ENCODE results near the gene CRY2.

The CRY2 gene

DNA sequence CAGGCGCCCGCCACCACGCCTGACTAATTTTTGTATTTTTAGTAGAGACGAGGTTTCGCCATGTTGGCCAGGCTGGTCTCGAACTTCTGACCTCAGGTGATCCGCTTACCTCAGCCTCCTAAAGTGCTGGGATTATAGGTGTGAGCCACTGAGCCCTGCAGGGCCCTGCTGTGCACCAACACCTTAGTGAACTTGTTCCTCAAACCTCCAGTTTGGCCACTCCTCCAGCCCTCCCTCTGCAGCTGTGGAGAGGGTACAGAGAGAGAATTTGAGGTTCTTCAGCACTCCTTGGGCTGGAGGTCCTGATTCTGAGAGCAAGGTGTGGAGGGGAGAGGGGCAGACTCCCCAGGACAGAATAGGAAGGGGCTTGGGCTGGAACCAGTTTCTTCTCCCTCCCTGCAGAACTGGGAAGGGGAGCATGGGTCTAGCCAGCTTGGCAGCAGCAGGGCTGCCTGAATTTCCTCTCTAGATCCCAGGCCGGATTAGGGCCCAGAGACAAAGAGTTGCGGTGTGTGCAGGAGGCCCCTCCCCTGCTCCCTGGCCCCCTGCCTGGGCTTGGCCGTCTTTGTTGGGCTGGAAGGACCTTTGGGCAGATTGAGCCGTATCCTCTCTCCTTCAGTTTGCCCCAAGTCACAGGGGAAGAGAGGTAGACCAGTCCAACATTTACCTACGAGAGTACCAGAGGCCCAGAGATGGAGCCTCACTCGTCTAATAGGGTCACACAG is 72.7 kb downstream of the CRY2 start:
- DNase-seq = peak; percentile 34

DNA sequence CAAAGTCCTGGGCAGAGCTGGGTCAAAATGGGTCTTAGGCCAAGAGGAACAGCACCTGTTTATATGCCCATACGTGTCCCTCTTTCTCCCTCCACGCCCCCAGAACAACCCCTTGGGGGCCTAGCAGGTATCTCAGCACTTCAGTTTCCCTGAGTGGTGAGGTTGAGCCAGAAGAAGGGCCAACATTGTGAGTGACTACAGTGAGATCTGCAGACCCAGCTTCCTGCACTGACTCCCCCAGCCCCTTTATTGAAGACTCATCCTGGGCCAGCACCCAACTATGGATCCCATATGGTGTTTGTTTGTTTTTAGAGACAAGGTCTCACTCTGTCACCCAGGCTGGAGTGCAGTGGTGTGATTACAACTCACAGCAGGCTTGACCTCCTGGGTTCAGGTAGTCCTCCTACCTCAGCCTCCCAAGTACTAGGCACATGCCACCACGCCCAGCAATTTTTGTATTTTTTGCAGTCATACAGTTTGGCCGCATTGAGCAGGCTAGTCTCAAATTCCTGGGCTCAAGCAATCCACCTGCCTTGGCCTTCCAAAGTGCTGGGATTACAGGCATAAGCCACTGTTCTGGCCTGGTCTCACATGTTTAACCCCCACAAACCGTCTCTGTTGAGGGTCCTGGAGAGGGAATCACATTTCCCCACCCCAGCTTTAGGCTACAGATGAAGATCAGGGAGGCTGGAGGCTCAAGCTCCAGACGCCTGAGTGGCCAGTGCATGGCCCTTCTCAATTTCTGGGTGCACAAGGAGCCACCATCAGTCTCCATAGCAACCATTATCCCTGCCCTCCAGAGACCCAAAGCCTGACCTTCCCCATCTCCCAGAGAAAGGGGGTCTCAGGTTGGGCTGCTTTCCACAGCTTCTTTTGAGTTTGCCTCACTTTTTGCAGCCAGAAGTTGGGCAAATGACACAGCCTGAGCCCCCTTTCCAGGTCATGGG is 73.5 kb downstream of the CRY2 start:
- DNase-seq = peak; percentile 26

DNA sequence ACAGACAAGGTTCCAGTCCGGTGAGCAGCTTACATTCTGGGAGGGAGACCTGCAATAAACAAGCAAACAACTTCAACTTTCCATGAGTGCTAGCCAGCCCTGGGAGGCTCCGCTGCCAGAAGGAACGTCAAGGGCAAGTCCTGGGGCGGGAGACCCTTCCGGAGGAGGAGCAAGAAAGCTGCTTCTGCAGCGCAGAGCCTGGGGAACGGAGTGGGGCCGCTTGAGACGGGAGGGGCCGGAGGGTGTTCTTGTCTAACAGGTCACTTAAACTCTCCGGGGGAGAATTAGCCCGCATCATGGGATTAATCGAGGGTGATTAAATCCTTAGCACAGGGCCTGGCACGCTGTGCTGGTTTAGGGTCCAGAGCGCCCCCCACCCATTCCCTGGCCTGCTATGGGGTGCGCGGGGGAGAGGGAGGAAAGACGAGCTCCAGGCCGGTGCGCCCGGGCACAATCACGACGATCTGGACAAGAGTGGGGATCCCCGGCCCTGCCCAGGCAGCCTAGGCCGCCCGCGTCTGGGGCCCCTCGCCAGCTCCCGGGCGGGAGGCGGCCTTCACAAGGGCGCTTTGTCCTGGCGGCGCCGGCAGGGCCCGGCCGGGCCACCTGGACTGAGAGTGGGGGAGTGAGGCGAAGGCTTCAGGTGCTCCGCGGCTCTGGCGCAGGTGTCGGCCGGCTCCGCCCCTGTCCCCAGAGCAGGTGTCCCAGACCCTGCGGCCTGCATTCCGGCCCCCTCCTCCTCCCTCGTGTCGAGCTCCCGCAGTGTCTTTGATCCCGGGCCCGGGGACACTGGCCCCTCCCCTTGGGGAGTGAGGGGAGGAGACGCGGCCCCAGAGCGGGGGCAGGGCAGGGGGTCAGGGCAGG is 74.5 kb downstream of the CRY2 start:
- peak; percentile 43 for DNase-seq

DNA sequence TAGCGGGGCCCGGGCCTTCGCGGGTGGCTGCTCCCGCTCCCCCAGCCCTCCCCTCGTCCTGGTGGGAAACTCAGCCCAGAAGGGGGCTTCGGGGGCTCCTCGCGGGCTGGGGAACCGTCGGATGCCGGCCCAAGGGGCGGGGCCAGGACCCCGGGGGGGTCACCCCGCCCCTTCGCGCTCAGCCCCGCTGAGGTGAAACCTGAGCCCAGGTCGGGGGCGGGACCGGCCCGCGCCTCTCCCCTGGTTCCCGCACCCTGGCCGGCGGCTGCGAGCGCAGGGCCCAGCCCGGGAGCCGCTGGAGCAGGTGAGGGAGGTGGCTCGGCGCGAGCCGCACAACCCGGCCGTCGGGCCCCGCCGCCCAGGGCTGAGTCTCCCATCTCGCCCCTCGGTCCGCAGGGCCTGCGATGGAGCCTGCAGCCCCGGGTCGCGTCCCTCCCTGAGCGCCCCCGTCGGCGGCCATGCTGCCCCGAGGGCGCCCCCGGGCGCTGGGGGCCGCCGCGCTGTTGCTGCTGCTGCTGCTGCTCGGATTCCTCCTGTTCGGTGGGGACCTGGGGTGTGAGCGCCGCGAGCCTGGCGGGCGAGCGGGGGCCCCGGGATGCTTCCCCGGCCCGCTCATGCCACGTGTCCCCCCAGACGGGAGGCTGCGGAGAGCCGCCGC is 75.3 kb downstream of the CRY2 start, which contains the start of gene LARGE2:
Gene LARGE2, plus strand, starts transcription at position 232 of the 658 bp plus-strand sequence. Its CDS starts 227 bp downstream, at position 459.
- DNase-seq = peak; percentile 35

DNA sequence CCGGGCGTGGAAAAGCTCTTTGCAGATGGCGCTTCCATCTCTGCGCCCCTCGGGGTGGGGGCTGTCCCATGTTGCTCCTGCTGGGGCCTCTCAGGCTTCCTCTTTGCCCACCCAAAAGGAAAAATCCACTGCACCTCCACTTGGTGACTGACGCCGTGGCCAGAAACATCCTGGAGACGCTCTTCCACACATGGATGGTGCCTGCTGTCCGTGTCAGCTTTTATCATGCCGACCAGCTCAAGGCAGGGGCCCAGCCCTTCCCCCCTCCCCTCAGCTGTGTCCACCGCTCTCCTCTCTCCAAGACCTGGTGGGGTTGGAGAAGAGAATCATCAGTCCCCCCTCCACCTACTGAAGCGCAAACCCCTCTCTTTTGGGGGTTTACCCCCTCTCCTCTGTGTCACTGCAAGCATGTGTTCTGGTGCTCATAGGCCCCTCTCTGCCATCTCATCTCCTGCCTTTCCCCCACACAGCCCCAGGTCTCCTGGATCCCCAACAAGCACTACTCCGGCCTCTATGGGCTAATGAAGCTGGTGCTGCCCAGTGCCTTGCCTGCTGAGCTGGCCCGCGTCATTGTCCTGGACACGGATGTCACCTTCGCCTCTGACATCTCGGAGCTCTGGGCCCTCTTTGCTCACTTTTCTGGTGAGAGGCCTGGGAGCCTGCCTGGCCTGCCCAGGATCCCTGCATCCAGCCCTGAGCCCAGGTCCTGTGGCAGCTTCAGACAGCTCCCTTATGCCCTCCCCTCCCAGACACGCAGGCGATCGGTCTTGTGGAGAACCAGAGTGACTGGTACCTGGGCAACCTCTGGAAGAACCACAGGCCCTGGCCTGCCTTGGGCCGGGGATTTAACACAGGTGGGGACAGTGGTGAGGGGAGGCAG is 77.0 kb downstream of the CRY2 start:
- peak; percentile 20 for DNase-seq

DNA sequence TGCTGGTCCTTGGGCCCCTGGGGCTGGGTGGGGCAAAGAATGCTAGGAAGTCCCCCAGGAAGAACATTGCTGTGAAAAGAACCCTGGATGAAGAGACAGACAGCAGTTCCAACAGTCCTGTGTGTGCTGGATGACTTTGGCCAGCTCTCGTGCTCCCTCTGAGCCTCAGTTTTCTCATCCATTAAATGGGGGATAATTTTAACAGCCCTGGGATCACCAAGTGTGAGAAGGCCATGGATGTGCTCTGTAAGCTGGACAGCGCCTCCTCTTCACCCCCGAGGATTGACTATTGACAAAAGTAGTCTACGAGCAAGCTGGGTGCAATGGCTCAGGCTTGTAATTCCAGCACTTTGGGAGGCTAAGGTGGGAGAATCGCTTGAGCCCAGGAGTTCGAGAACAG is 77.7 kb downstream of the CRY2 start:
- peak; percentile 23 for DNase-seq

DNA sequence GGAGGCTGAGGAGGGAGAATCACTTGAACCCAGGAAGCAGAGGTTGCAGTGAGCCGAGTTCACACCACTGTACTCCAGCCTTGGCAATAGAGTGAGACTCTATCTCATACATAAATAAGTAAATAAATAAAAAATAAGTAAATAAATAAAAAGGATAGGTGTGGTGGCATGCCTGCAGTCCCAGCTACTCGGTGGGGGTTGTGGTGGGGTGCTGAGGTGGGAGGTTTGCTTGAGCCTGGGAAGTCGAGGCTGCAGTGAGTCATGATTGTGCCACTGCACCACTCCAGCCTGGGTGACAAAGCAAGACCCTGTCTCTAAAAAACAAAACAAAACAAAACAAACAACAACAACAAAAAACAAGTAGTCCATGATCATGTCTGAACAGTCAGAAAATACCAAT is 78.3 kb downstream of the CRY2 start:
- peak; percentile 23 for DNase-seq

DNA sequence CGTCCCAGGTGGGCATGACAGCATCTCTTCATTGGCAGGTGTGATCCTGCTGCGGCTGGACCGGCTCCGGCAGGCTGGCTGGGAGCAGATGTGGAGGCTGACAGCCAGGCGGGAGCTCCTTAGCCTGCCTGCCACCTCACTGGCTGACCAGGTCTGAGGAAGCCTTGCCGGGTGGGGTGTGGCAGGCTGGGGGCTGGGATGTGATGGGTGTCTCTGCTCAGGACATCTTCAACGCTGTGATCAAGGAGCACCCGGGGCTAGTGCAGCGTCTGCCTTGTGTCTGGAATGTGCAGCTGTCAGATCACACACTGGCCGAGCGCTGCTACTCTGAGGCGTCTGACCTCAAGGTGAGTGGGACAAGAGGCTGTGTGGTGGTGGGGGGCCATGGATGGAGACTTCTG is 78.7 kb downstream of the CRY2 start:
- peak; percentile 27 for DNase-seq

DNA sequence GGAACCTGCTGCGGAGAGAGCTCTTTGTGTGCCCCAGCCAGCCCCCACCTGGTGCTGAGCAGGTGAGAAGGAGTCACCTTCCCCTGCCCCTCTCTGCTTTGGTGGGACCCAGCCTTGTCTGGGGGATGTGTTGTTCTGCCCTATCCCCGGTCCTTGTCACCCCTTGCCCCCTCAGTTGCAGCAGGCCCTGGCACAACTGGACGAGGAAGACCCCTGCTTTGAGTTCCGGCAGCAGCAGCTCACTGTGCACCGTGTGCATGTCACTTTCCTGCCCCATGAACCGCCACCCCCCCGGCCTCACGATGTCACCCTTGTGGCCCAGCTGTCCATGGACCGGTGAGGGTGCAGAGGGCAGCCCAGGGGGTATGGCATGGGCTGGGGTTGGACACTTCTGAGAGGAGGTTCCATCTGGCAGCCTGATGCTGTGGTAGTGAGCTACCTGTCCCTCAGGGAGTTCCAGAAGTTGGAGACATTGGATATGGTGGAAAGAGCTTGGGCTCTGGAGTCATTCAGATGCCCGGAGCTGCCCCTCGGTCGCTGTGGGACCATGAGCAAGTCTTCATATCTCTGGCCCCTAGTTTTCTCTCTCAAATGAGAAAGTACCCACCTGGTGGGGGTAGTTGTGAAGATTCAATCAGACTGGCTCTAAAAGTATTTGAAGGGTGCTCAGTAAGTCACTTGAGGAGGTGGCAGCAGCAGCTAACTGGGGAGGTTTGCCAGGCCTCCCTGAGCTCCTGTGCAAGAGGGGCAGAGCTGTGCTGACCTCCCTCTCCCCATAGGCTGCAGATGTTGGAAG is 79.5 kb downstream of the CRY2 start:
- DNase-seq = peak; percentile 26

DNA sequence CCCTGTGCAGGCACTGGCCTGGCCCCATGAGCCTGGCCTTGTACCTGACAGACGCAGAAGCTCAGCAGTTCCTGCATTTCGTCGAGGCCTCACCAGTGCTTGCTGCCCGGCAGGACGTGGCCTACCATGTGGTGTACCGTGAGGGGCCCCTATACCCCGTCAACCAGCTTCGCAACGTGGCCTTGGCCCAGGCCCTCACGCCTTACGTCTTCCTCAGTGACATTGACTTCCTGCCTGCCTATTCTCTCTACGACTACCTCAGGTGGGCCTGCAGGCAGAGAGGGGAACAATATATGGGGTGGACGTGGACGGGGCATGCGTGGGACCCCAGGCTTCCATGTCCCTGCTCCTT is 80.0 kb downstream of the CRY2 start:
- peak; percentile 17 for DNase-seq

DNA sequence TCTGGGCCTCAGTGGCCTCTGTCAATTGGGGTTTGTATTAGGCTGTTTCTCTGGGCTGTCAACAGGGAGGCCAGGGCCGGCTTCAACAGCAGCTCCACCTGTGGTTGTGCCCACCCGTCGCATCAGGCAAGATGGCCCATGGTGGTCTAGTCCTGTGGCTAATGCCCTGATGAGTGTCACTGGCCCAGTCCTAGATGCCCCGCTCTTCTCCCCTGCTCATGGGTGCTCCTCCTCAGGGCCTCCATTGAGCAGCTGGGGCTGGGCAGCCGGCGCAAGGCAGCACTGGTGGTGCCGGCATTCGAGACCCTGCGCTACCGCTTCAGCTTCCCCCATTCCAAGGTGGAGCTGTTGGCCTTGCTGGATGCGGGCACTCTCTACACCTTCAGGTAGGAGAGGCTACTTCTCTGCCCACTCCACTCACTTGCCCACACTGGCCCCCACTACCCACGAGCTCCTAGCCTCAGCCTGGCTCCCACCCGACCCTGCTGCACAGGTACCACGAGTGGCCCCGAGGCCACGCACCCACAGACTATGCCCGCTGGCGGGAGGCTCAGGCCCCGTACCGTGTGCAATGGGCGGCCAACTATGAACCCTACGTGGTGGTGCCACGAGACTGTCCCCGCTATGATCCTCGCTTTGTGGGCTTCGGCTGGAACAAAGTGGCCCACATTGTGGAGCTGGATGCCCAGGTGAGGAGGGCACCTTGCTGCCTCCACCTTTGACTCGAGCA is 80.6 kb downstream of the CRY2 start:
- peak; percentile 23 for DNase-seq

DNA sequence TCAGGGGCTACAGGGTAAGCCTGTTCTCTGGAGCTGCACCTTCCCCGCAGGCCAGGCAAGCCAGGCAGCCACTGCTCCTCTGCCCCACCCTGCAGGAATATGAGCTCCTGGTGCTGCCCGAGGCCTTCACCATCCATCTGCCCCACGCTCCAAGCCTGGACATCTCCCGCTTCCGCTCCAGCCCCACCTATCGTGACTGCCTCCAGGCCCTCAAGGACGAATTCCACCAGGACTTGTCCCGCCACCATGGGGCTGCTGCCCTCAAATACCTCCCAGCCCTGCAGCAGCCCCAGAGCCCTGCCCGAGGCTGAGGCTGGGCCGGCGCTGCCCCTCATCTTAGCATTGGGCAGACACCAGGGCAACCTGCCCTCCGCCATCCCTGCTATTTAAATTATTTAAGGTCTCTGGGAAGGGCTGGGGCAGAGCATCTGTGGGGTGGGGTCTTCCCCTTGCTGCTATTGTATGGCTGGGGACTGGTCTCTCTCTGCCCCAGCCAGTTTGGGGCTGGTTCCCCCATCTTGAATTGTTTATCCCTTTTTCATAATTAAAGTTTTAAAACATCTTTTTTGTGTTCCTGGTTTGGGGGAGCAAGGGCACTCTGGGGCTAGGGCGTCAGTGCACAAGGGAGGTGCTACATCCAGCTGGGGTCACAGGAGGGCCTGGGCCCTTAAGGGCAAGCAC is 81.4 kb downstream of the CRY2 start:
- peak; percentile 23 for DNase-seq

DNA sequence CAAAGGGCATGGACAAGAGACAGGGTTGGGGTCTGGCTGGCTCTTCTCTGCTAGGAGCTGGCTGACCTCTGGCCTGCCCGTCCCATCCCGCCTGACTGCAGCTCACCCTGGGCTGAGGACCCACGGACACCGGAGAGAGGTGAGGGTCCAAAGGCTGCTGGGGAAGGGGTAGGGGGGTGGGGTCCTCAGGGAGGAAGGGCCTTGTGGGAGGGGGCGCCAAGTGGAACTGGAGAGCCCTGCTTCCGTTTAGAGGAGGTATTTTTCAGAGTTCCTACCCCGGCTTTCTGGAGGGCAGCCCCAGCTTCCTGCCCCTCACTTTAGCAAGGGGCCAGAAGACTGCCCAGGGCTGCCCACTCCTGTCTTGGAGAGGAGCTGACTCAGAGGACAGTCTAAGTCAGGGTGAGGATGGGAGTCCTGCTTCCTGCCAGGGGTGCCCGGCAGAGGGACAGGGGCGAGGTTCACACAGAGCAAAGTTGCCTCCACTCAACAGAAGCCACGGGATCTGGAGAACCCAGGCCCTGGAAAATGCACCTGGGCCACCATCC is 82.3 kb downstream of the CRY2 start:
- DNase-seq = peak; percentile 27

DNA sequence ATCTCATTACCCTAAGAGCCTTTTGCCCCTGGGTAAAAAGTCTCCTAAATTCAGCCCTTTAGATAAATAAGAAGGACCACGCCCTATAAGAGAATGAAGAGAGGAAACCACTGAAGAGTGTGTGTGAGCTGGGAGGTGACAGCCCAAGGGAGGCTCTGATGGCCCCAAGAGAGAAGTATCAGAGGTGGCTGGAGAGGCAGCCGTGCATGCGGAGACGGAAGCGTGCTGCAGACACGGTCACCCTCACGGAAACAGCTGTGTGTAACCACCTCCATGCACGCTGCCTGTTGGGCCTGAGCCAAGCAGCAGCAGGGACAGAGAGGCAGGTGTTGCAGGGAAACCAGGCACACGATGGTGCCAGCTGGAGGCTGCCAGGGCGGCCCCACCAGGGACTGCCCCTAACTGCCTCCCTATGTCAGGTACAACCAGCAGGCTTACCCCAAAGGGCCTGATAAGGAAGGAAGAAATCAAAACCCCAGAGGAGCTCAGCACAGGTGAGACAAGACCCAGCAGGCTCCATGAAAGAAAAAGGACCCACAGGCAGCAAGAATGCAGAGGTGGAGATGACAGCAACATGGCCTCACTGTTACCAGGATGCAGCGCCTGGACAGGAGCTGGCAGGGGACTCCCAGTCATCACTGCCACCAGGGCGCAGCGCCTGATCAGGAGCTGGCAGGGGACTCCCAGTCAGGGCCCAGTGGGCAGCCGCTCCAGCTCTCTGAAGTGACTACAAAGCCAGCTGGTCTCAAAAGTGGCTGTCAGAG is 82.9 kb downstream of the CRY2 start:
- peak; percentile 26 for DNase-seq

DNA sequence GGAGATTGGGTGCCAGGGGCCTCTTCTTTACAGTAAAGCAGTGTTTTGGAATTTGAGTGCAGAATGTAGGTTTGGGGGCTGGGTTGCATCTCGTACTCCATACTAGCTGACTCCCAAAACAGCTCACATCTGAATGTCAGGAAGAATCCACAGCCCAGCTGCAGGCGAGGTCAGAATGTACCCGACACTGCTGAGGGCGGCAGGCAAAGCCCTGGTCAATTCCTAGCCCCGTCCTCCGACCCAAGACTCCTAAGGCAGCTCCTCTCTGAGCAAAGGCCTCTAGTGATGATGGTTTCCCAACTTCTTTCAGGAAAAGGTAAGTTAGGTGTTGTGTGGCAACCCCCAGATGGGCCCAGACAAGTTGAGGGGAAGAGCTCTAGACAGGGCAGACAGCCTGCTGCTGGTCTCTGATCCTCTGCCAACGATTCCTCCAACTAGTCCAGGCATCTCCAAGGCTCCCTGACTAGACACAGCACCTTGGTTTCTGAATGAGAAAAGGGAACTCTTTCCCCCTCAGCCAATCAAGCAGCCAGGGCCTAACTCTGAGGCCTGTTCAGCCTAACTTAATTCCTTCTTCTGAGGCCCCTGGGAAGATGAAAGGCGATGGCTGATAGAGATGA is 83.8 kb downstream of the CRY2 start:
- peak; percentile 21 for DNase-seq

DNA sequence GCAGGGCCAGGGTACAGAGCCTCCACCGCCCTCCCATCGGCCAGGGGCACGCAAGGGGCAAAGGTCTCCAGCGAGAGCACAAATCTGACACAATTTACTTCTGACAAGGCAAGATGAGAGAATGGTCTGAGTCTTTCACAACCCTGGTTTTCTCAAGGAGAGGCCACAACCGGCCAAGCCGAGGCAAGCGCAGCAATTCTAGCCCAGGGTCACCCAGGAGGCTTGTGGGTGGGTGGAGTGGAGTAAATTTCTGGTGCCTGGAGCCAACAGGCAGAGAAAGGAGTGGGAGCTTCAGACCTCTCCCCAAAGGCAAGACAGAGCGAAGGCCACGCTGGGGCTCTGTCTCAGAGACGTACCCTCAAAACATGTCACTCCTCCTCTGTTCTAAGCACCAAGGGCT is 84.5 kb downstream of the CRY2 start:
- no peak for DNase-seq

DNA sequence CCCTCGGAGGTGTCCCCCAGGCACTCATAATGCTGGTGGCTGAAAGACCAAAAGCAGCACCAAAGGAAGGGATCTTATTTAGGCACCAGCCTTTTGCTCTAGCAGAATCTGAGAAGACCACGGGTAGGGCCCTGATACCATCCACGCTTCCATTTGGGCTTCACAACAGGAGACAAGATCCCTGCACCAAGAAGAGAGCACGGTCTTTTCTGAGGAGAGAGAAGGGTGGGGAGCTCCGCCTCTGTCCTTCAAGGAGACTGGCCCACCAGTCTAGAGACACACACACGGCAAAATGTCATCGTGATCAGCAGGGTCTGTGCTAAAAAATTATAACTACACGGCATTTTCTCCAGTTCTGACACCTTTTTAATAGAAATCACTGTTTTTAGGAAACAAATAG is 84.9 kb downstream of the CRY2 start:
- DNase-seq = no peak
